ENCODE results near the gene RAB15. TPM values are rescaled to one million over a fixed set of nuclear protein-coding genes. Genes with fewer than 3 reads are reported as not detected.

Gene RAB15
- total and polyA plus RNA-seq, 9 of the 15 experiments (the other 6 are each of a cell fraction or from before 2014, with no cell fraction given) = 0.09 to 0.30 (median 0.16) TPM; not detected in 2

DNA sequence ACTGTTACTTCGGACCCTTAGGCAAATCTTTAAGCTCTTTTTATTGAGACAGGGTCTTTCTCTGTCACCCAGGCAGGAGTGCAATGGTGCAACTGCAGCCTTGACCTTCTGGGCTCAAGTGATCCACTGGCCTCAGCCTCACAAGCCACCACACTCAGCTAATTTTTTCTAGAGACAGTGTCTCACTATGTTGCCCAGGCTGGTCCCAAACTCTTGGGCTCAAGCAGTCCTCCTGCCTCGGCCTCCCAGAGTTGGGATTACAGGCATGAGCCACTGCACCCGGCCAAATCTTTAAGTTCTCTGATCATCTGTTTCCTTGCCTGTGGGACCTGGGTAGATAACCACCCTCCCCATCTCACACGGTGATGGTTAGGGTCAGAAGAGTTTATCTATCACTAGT lies 27.3 kb downstream of the RAB15 start:
- Histone ChIP-seq H2AFZ (ENCODE audit: low read depth, low read length) (no peak overlapping the region), H3K4me2 (ENCODE audit: insufficient read depth, low read length) (no peak overlapping the region), H3K27ac (ENCODE audit: extremely low read depth, low read depth, low read length) (no peak overlapping the region), H3K27me3 (ENCODE audit: control insufficient read depth in 2 of 2, insufficient read depth in 2 of 2, low read length in 2 of 2) (no peaks in the 10 kb centered on the region), H4K20me1 (replicated peaks; ENCODE audit: control insufficient read depth, insufficient read depth, low read length) (no peaks in the 10 kb centered on the region), H3K4me3 (no peak overlapping the region), H3K9ac (ENCODE audit: insufficient read depth in 1 of 2, low read depth in 2 of 2, low read length in 2 of 2) (no peak overlapping the region), H3K9me1 (ENCODE audit: control insufficient read depth, insufficient read depth, low read length) (no peaks in the 10 kb centered on the region), H3K9me3 (replicated peaks; ENCODE audit: control insufficient read depth, insufficient read depth, low read depth, low read length) (no peaks in the 10 kb centered on the region), H3K36me3 (ENCODE audit: control insufficient read depth, insufficient read depth, low read length) (peaks cover 3% of the 10 kb centered on the region; the same call in 1 of the 3 replicates), H3K79me2 (ENCODE audit: control insufficient read depth, insufficient read depth, low read length) (no peaks in the 10 kb centered on the region), H3K4me1 (replicated peaks in 1 of 2; ENCODE audit: control insufficient read depth in 2 of 2, insufficient read depth in 2 of 2, low read length in 2 of 2) (no peaks in the 10 kb centered on the region; a peak in 2 of 5 replicates)
- 31% methylated on average over 3 of the region's 4 CpGs for WGBS (ENCODE audit: insufficient coverage, low coverage, missing lambda C conversion rate)
- no TSS peak for BruUV-seq (replicated peaks)
- POLR2A ChIA-PET = interaction anchor here (1.5 to 2.2 kb wide), 2 partner anchors 8 to 13 kb away, joined by 5 to 6 read pairs; no protein-coding TSS in a partner anchor
- intact Hi-C loops (cut with micrococcal nuclease) (no loop called here), in situ Hi-C loops (cut with MboI) (no loop called here)
- DNase-seq (ENCODE audit: extremely low read depth in 1 of 4, low spot score in 3 of 4) = no peak
- TF ChIP-seq HNRNPL (IDR thresholded peaks at IDR 0.05; ENCODE audit: low read depth, low read length) = no peak
- CTCF ChIA-PET (ENCODE audit: low intra/inter-chr PET ratio) = no interaction called here
- no peak for FAIRE-seq
- no peak for ATAC-seq

- ATAC-seq = no peak
- CTCF ChIA-PET (ENCODE audit: low intra/inter-chr PET ratio) = no interaction called here
- 75% methylated on average over 2 of the region's 2 CpGs for WGBS (ENCODE audit: insufficient coverage, low coverage, missing lambda C conversion rate)
- Histone ChIP-seq H3K4me1 (replicated peaks in 1 of 2; ENCODE audit: control insufficient read depth in 2 of 2, insufficient read depth in 2 of 2, low read length in 2 of 2) (no peaks in the 10 kb centered on the region; a peak in 2 of 5 replicates), H3K36me3 (ENCODE audit: control insufficient read depth, insufficient read depth, low read length) (peaks cover 3% of the 10 kb centered on the region; the same call in 1 of the 3 replicates), H3K9me3 (replicated peaks; ENCODE audit: control insufficient read depth, insufficient read depth, low read depth, low read length) (no peaks in the 10 kb centered on the region), H3K9ac (ENCODE audit: insufficient read depth in 1 of 2, low read depth in 2 of 2, low read length in 2 of 2) (no peak overlapping the region), H3K79me2 (ENCODE audit: control insufficient read depth, insufficient read depth, low read length) (no peaks in the 10 kb centered on the region), H3K4me3 (no peak overlapping the region), H4K20me1 (replicated peaks; ENCODE audit: control insufficient read depth, insufficient read depth, low read length) (no peaks in the 10 kb centered on the region), H3K4me2 (ENCODE audit: insufficient read depth, low read length) (no peak overlapping the region), H3K27me3 (ENCODE audit: control insufficient read depth in 2 of 2, insufficient read depth in 2 of 2, low read length in 2 of 2) (no peaks in the 10 kb centered on the region), H3K27ac (ENCODE audit: extremely low read depth, low read depth, low read length) (no peak overlapping the region), H2AFZ (ENCODE audit: low read depth, low read length) (no peak overlapping the region), H3K9me1 (ENCODE audit: control insufficient read depth, insufficient read depth, low read length) (no peaks in the 10 kb centered on the region)
- FAIRE-seq = no peak
- TF ChIP-seq ZBTB9 (CRISPR knock-in tag; IDR thresholded peaks at IDR 0.05) (no peak), SAFB (IDR thresholded peaks at IDR 0.05; ENCODE audit: borderline replicate concordance, low read depth, low read length) (no peak), RBM14 (IDR thresholded peaks at IDR 0.05; ENCODE audit: borderline replicate concordance, insufficient read depth, low read depth, low read length) (no peak), TOE1 (IDR thresholded peaks at IDR 0.05; ENCODE audit: borderline replicate concordance) (no peak), TOE1 (CRISPR knock-in tag; IDR thresholded peaks at IDR 0.05; ENCODE audit: borderline replicate concordance, low read depth) (no peak), ZNF197 (CRISPR knock-in tag; IDR thresholded peaks at IDR 0.05; ENCODE audit: low read depth) (no peak), NFIX (CRISPR knock-in tag; IDR thresholded peaks at IDR 0.05; ENCODE audit: low read depth) (no peak), CHD4 (IDR thresholded peaks at IDR 0.05; ENCODE audit: insufficient read depth, insufficient replicate concordance, low read depth, low read length, poor library complexity, severe bottlenecking) (no peak), ZNF280A (IDR thresholded peaks at IDR 0.05; ENCODE audit: low read depth, partially characterized antibody) (no peak)
- in situ Hi-C loops (cut with MboI) = no loop called here
- POLR2A ChIA-PET = interaction anchor here (1.5 to 2.2 kb wide), 2 partner anchors 9 to 14 kb away, joined by 5 to 6 read pairs; no protein-coding TSS in a partner anchor
- BruUV-seq (replicated peaks) = no TSS peak
- intact Hi-C loops (cut with micrococcal nuclease) = no loop called here
- DNase-seq (ENCODE audit: extremely low read depth in 1 of 4, low spot score in 3 of 4) = no peak
These were observed 28.1 kb downstream of the RAB15 start for GRCh38 chr14:64944041-64944440.
